ENCODE measurements around the gene TBC1D23. TPM values are rescaled to one million over a fixed set of nuclear protein-coding genes. Genes with fewer than 3 reads are reported as not detected.

Gene TBC1D23
- total and polyA plus RNA-seq, 9 of the 15 experiments (the other 6 are each of a cell fraction or from before 2014, with no cell fraction given) = 23.4 to 85.8 (median 43.7) TPM

GRCh38 chr3:100335434-100335833 lies 74.6 kb downstream of the TBC1D23 start (continued):
- TF ChIP-seq, protein P1, sequence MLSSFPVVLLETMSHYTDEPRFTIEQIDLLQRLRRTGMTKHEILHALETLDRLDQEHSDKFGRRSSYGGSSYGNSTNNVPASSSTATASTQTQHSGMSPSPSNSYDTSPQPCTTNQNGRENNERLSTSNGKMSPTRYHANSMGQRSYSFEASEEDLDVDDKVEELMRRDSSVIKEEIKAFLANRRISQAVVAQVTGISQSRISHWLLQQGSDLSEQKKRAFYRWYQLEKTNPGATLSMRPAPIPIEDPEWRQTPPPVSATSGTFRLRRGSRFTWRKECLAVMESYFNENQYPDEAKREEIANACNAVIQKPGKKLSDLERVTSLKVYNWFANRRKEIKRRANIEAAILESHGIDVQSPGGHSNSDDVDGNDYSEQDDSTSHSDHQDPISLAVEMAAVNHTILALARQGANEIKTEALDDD (IDR thresholded peaks at IDR 0.05) = no peak
- TF ChIP-seq, protein P2, sequence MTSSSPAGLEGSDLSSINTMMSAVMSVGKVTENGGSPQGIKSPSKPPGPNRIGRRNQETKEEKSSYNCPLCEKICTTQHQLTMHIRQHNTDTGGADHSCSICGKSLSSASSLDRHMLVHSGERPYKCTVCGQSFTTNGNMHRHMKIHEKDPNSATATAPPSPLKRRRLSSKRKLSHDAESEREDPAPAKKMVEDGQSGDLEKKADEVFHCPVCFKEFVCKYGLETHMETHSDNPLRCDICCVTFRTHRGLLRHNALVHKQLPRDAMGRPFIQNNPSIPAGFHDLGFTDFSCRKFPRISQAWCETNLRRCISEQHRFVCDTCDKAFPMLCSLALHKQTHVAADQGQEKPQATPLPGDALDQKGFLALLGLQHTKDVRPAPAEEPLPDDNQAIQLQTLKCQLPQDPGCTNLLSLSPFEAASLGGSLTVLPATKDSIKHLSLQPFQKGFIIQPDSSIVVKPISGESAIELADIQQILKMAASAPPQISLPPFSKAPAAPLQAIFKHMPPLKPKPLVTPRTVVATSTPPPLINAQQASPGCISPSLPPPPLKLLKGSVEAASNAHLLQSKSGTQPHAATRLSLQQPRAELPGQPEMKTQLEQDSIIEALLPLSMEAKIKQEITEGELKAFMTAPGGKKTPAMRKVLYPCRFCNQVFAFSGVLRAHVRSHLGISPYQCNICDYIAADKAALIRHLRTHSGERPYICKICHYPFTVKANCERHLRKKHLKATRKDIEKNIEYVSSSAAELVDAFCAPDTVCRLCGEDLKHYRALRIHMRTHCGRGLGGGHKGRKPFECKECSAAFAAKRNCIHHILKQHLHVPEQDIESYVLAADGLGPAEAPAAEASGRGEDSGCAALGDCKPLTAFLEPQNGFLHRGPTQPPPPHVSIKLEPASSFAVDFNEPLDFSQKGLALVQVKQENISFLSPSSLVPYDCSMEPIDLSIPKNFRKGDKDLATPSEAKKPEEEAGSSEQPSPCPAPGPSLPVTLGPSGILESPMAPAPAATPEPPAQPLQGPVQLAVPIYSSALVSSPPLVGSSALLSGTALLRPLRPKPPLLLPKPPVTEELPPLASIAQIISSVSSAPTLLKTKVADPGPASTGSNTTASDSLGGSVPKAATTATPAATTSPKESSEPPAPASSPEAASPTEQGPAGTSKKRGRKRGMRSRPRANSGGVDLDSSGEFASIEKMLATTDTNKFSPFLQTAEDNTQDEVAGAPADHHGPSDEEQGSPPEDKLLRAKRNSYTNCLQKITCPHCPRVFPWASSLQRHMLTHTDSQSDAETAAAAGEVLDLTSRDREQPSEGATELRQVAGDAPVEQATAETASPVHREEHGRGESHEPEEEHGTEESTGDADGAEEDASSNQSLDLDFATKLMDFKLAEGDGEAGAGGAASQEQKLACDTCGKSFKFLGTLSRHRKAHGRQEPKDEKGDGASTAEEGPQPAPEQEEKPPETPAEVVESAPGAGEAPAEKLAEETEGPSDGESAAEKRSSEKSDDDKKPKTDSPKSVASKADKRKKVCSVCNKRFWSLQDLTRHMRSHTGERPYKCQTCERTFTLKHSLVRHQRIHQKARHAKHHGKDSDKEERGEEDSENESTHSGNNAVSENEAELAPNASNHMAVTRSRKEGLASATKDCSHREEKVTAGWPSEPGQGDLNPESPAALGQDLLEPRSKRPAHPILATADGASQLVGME (CRISPR knock-in tag; IDR thresholded peaks at IDR 0.05) = no peak
- no peak for TF ChIP-seq ZNF12 (CRISPR knock-in tag; IDR thresholded peaks at IDR 0.05)
- peak; percentile 34; the same call in 1 of the 2 replicates for TF ChIP-seq SUPT5H (IDR thresholded peaks at IDR 0.05)
- TF ChIP-seq, protein P3, sequence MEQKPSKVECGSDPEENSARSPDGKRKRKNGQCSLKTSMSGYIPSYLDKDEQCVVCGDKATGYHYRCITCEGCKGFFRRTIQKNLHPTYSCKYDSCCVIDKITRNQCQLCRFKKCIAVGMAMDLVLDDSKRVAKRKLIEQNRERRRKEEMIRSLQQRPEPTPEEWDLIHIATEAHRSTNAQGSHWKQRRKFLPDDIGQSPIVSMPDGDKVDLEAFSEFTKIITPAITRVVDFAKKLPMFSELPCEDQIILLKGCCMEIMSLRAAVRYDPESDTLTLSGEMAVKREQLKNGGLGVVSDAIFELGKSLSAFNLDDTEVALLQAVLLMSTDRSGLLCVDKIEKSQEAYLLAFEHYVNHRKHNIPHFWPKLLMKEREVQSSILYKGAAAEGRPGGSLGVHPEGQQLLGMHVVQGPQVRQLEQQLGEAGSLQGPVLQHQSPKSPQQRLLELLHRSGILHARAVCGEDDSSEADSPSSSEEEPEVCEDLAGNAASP (IDR thresholded peaks at IDR 0.05) = no peak
- TF ChIP-seq ZNF133 (CRISPR knock-in tag; IDR thresholded peaks at IDR 0.05) = no peak
- no peak for TF ChIP-seq SRSF3 (IDR thresholded peaks at IDR 0.05; ENCODE audit: insufficient read depth, low read length)
- no peak for TF ChIP-seq ZNF830 (CRISPR knock-in tag; IDR thresholded peaks at IDR 0.05)
- no peak for TF ChIP-seq MBD2 (IDR thresholded peaks at IDR 0.05; ENCODE audit: borderline replicate concordance, low read depth)
- no peak for TF ChIP-seq ZBTB33 (CRISPR knock-in tag; IDR thresholded peaks at IDR 0.05)
- no peak for TF ChIP-seq RBM17 (IDR thresholded peaks at IDR 0.05; ENCODE audit: borderline replicate concordance, low read depth, low read length)
- no peak for TF ChIP-seq ZNF780A (CRISPR knock-in tag; IDR thresholded peaks at IDR 0.05)
- TF ChIP-seq, protein P4, sequence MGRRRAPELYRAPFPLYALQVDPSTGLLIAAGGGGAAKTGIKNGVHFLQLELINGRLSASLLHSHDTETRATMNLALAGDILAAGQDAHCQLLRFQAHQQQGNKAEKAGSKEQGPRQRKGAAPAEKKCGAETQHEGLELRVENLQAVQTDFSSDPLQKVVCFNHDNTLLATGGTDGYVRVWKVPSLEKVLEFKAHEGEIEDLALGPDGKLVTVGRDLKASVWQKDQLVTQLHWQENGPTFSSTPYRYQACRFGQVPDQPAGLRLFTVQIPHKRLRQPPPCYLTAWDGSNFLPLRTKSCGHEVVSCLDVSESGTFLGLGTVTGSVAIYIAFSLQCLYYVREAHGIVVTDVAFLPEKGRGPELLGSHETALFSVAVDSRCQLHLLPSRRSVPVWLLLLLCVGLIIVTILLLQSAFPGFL (CRISPR knock-in tag; IDR thresholded peaks at IDR 0.05) = no peak
- TF ChIP-seq FOXP4 (CRISPR knock-in tag; IDR thresholded peaks at IDR 0.05; ENCODE audit: borderline replicate concordance) = no peak
- no peak for TF ChIP-seq TEAD1 (CRISPR knock-in tag; IDR thresholded peaks at IDR 0.05)

Measured in K562 (cell line).